ENCODE results near the gene ASPN.

ASPN gene

GRCh38 chr9:92503156-92503555 lies 20.9 kb upstream of the ASPN start:
- Histone ChIP-seq H3K9me3 (replicated peaks; ENCODE audit: low read length) (no peaks in the 10 kb centered on the region), H3K27me3 (ENCODE audit: control insufficient read depth, insufficient read depth, low read length) (no peaks in the 10 kb centered on the region), H3K4me1 (ENCODE audit: control insufficient read depth, insufficient read depth, low read length) (peaks cover 45% of the 10 kb centered on the region), H3K4me3 (ENCODE audit: low read length) (no peak overlapping the region), H3K9ac (ENCODE audit: low read depth, low read length) (no peak overlapping the region), H3K4me2 (ENCODE audit: low read length) (no peak overlapping the region), H3K36me3 (ENCODE audit: insufficient read depth, low read length) (no peaks in the 10 kb centered on the region)

- Histone ChIP-seq H3K27me3 (ENCODE audit: control insufficient read depth, insufficient read depth, low read length) (no peaks in the 10 kb centered on the region), H3K4me2 (ENCODE audit: low read length) (no peak overlapping the region), H3K9ac (ENCODE audit: low read depth, low read length) (no peak overlapping the region), H3K4me1 (ENCODE audit: control insufficient read depth, insufficient read depth, low read length) (peaks cover 31% of the 10 kb centered on the region), H3K9me3 (replicated peaks; ENCODE audit: low read length) (no peaks in the 10 kb centered on the region), H3K4me3 (ENCODE audit: low read length) (no peak overlapping the region), H3K36me3 (ENCODE audit: insufficient read depth, low read length) (no peaks in the 10 kb centered on the region)
Measured at GRCh38 chr9:92501671-92502393, 19.5 kb upstream of the ASPN start.

GRCh38 chr9:92500725-92501124 lies 18.4 kb upstream of the ASPN start:
- peaks cover 20% of the 10 kb centered on the region for H3K4me1 ChIP-seq (ENCODE audit: control insufficient read depth, insufficient read depth, low read length)
- H3K4me2 ChIP-seq (ENCODE audit: low read length): no peak overlapping the region
- no peaks in the 10 kb centered on the region for H3K9me3 ChIP-seq (replicated peaks; ENCODE audit: low read length)
- H3K4me3 ChIP-seq (ENCODE audit: low read length): no peak overlapping the region
- H3K27me3 ChIP-seq (ENCODE audit: control insufficient read depth, insufficient read depth, low read length): no peaks in the 10 kb centered on the region
- H3K9ac ChIP-seq (ENCODE audit: low read depth, low read length): no peak overlapping the region
- H3K36me3 ChIP-seq (ENCODE audit: insufficient read depth, low read length): no peaks in the 10 kb centered on the region

- Histone ChIP-seq H3K9ac (ENCODE audit: low read depth, low read length) (no peak overlapping the region), H3K36me3 (ENCODE audit: insufficient read depth, low read length) (no peaks in the 10 kb centered on the region), H3K27me3 (ENCODE audit: control insufficient read depth, insufficient read depth, low read length) (no peaks in the 10 kb centered on the region), H3K4me3 (ENCODE audit: low read length) (no peak overlapping the region), H3K4me2 (ENCODE audit: low read length) (no peak overlapping the region), H3K4me1 (ENCODE audit: control insufficient read depth, insufficient read depth, low read length) (peaks cover 10% of the 10 kb centered on the region), H3K9me3 (replicated peaks; ENCODE audit: low read length) (no peaks in the 10 kb centered on the region)
Measured at GRCh38 chr9:92499701-92500100, 17.4 kb upstream of the ASPN start.

- Histone ChIP-seq H3K4me3 (ENCODE audit: low read length) (no peak overlapping the region), H3K36me3 (ENCODE audit: insufficient read depth, low read length) (no peaks in the 10 kb centered on the region), H3K4me1 (ENCODE audit: control insufficient read depth, insufficient read depth, low read length) (peaks cover 8% of the 10 kb centered on the region), H3K9me3 (replicated peaks; ENCODE audit: low read length) (no peaks in the 10 kb centered on the region), H3K27me3 (ENCODE audit: control insufficient read depth, insufficient read depth, low read length) (no peaks in the 10 kb centered on the region), H3K9ac (ENCODE audit: low read depth, low read length) (no peak overlapping the region), H3K4me2 (ENCODE audit: low read length) (no peak overlapping the region)
Measured at GRCh38 chr9:92496396-92497176, 14.3 kb upstream of the ASPN start.

- no peak overlapping the region for H3K4me2 ChIP-seq (ENCODE audit: low read length)
- no peak overlapping the region for H3K4me3 ChIP-seq (ENCODE audit: low read length)
- no peak overlapping the region for H3K9ac ChIP-seq (ENCODE audit: low read depth, low read length)
- no peaks in the 10 kb centered on the region for H3K36me3 ChIP-seq (ENCODE audit: insufficient read depth, low read length)
- no peaks in the 10 kb centered on the region for H3K9me3 ChIP-seq (replicated peaks; ENCODE audit: low read length)
- no peaks in the 10 kb centered on the region for H3K27me3 ChIP-seq (ENCODE audit: control insufficient read depth, insufficient read depth, low read length)
- peaks cover 8% of the 10 kb centered on the region for H3K4me1 ChIP-seq (ENCODE audit: control insufficient read depth, insufficient read depth, low read length)
Measured at GRCh38 chr9:92494856-92495255, 12.6 kb upstream of the ASPN start.

- H3K9ac ChIP-seq (ENCODE audit: low read depth, low read length): no peak overlapping the region
- peaks cover 14% of the 10 kb centered on the region for H3K4me1 ChIP-seq (ENCODE audit: control insufficient read depth, insufficient read depth, low read length)
- no peaks in the 10 kb centered on the region for H3K9me3 ChIP-seq (replicated peaks; ENCODE audit: low read length)
- H3K4me3 ChIP-seq (ENCODE audit: low read length): no peak overlapping the region
- H3K36me3 ChIP-seq (ENCODE audit: insufficient read depth, low read length): no peaks in the 10 kb centered on the region
- H3K27me3 ChIP-seq (ENCODE audit: control insufficient read depth, insufficient read depth, low read length): no peaks in the 10 kb centered on the region
- H3K4me2 ChIP-seq (ENCODE audit: low read length): no peak overlapping the region
Measured at GRCh38 chr9:92493749-92494387, 11.6 kb upstream of the ASPN start.

GRCh38 chr9:92492781-92493401 lies 10.6 kb upstream of the ASPN start:
- Histone ChIP-seq H3K27me3 (ENCODE audit: control insufficient read depth, insufficient read depth, low read length) (no peaks in the 10 kb centered on the region), H3K4me2 (ENCODE audit: low read length) (no peak overlapping the region), H3K9ac (ENCODE audit: low read depth, low read length) (no peak overlapping the region), H3K36me3 (ENCODE audit: insufficient read depth, low read length) (no peaks in the 10 kb centered on the region), H3K9me3 (replicated peaks; ENCODE audit: low read length) (no peaks in the 10 kb centered on the region), H3K4me1 (ENCODE audit: control insufficient read depth, insufficient read depth, low read length) (peaks cover 10% of the 10 kb centered on the region), H3K4me3 (ENCODE audit: low read length) (no peak overlapping the region)

GRCh38 chr9:92488681-92489550 lies 6.6 kb upstream of the ASPN start:
- no peak overlapping the region for H3K4me2 ChIP-seq (ENCODE audit: low read length)

GRCh38 chr9:92486371-92486770 lies 4.1 kb upstream of the ASPN start:
- Histone ChIP-seq H3K9me3 (replicated peaks; ENCODE audit: low read length) (no peaks in the 10 kb centered on the region), H3K27me3 (ENCODE audit: control insufficient read depth, insufficient read depth, low read length) (no peaks in the 10 kb centered on the region)

More at GRCh38 chr9:92488681-92489550, 6.6 kb upstream of the ASPN start:
- H3K27me3 ChIP-seq (ENCODE audit: control insufficient read depth, insufficient read depth, low read length): no peaks in the 10 kb centered on the region
- no peaks in the 10 kb centered on the region for H3K36me3 ChIP-seq (ENCODE audit: insufficient read depth, low read length)
- no peaks in the 10 kb centered on the region for H3K9me3 ChIP-seq (replicated peaks; ENCODE audit: low read length)
- no peak overlapping the region for H3K9ac ChIP-seq (ENCODE audit: low read depth, low read length)
- H3K4me1 ChIP-seq (ENCODE audit: control insufficient read depth, insufficient read depth, low read length): peaks cover 17% of the 10 kb centered on the region
- no peak overlapping the region for H3K4me3 ChIP-seq (ENCODE audit: low read length)

More at GRCh38 chr9:92486371-92486770, 4.1 kb upstream of the ASPN start:
- H3K9ac ChIP-seq (ENCODE audit: low read depth, low read length): no peak overlapping the region
- no peaks in the 10 kb centered on the region for H3K36me3 ChIP-seq (ENCODE audit: insufficient read depth, low read length)
- H3K4me2 ChIP-seq (ENCODE audit: low read length): no peak overlapping the region
- H3K4me3 ChIP-seq (ENCODE audit: low read length): no peak overlapping the region
- H3K4me1 ChIP-seq (ENCODE audit: control insufficient read depth, insufficient read depth, low read length): peaks cover 24% of the 10 kb centered on the region

All from skeletal muscle satellite cell (primary cell).